NCI-H748 (cell line): Measurements from ENCODE around the gene CAPG.
"Not testable (repeated sequence)": the region's sequence is repeated elsewhere in the genome, so short reads cannot be mapped to it uniquely, and the experiment has no call there.

Experiments used
- DNase-seq: peaks from one replicate; lab custom pipeline; 2025; ENCODE audit not compliant: unreplicated experiment; lab: John Stamatoyannopoulos, UW

CAPG gene

GRCh38 chr2:85367180-85367579, 43.0 kb downstream of the CAPG start:
- DNase-seq: no peak

DNA sequence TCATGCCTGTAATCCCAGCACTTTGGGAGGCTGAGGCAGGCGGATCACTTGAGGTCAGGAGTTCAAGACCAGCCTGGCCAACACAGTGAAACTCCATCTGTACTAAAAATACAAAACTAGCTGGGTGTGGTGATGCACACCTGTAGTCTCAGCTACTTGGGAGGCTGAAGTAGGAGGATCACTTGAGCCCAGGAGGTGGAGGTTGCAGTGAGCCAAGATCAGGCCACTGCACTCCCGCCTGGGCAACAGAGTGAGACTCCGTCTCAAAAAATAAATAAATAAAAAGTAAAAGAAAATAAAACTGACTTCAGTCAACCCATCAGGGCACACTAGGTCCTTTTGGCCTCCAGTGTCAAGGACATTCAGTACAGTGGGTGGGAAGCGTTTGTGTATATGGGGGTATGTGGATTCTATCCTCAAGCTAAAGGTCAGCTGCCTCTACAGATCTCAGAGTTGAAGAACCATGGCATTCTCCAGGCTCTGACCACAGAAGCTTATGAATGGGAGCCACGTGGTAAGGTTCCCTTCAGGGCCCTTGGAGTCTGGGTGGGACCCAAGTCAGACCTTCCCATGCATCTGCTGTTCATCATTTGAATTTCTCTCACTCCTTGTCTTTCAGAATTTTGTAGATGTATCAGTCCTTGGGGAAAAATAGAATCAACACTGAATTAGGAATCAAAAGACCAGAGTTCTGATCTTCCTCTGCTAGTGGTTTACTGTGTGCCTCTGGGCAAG, 47.3 kb downstream of the CAPG start:
- DNase-seq: not testable (repeated sequence)

GRCh38 chr2:85357736-85358135, 52.4 kb downstream of the CAPG start:
- no peak for DNase-seq

DNA sequence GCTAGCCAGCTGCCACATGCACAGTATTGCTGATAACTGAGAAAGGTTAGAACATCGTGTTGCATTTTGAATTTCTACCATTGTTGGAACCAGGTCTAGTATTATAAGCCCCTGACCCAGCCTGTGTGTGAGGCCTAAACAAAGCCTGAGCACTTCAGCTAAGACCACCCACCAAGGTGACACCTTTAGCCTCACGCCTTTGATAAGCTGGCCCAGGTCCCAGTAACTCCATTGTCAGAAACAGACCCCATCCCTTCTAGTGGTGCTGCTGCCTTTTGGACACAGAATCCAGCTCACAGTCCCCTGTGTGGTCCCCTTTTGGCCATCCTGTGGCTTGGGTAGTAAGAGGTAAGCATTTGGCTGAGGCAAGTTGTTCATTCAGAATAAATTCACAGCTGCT, 54.0 kb downstream of the CAPG start:
- DNase-seq: no peak

- no peak for DNase-seq
These were observed 54.6 kb downstream of the CAPG start for GRCh38 chr2:85355521-85355920.

- no peak for DNase-seq
These were observed 55.1 kb downstream of the CAPG start for GRCh38 chr2:85355073-85355410.

DNA sequence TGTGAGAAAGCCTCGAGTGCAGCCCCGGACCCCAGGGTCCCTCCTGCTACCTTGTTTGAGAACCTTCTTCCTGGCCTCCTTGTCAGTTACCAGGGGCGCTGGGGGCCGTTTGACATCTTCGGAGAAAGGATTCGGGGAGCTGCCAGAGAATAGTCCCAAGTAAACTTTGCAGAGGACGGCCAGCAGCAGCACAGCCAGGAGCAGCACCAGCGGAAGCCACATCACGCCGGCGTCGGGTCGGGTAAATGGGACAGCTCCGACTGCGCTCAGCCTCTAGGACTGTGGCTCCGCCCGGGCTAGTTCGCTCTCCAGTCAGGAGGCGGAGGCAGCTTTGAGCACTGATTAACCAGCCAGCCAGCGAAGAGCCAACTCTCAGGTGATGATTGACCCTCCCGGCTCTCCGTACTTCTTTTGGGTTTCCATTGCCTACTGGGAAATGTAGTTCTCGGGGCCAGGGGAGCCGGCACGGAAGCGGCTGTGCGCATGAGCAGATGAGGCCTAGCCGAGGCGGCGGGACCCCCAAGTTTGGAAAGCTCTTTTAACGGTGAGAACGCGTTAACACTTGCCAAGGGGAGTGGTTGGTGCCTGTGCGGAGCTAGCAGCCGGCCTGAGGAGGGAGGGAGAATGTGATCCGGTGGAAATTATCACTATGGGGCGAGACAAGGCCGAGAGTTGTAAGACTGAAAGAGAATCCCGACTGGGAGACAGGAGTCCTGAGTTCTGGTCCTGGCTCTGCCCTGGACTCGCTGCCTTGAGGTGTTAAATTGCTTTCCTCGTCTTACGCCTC, 55.7 kb downstream of the CAPG start, which contains the start of the genes ELMOD3 and RETSAT:
Gene ELMOD3 (plus strand): TSS at position 484 of the 787 bp plus-strand sequence. CDS start 2,430 bp downstream, outside the sequence.
Gene RETSAT (minus strand): TSS at position 243 of the 787 bp plus-strand sequence. CDS start 21 bp downstream, at position 222.
- DNase-seq: peak; percentile 96

GRCh38 chr2:85353876-85354285, 56.3 kb downstream of the CAPG start:
- DNase-seq: peak; percentile 18

GRCh38 chr2:85347599-85347998, 62.6 kb downstream of the CAPG start:
- DNase-seq: no peak
